HCT116 (cell line): ENCODE measurements around the gene HAAO. TPM values are rescaled to one million over a fixed set of nuclear protein-coding genes. Genes with fewer than 3 reads are reported as not detected.

ENCODE experiments used
- ATAC-seq: fragments of 200-7000 bp; cut with Tn5 transposase; 2 replicates; pipeline ENCODE4 v1.9.1; 2020; ENCODE audit warnings: mild to moderate bottlenecking, moderate library complexity
- BruUV-seq: library from RNA; stranded (reverse); fragments of 400-500 nt; replicated peaks from 2 replicates; lab custom pipeline; 2021; lab: Mats Ljungman, UMichigan
- CTCF ChIA-PET: fragments of 300-600 bp; sonication (Branson Sonifier 250); formaldehyde crosslinking; loops from one replicate; lab custom pipeline; 2021; ENCODE audit warnings: antibody characterized with exemption; lab: Charles Lee
- POLR2A ChIA-PET: fragments of 300-600, 350-600 bp; sonication (Branson Sonifier 250); formaldehyde crosslinking; loops from one replicate; lab custom pipeline; 2021; ENCODE audit warnings: antibody characterized with exemption; lab: Charles Lee
- RAD21 ChIA-PET, 2 experiments: fragments of 300-600 bp; sonication (Branson Sonifier 250); formaldehyde crosslinking; loops; one replicate each; lab custom pipeline; 2023; ENCODE audit warnings: low total read pairs in 2 of 2; ENCODE audit not compliant: uncharacterized antibody in 2 of 2, unreplicated experiment in 2 of 2, low non-redundant PET in 1 of 2; lab: Charles Lee
- DNase-seq: peaks from one replicate; pipeline ENCODE4 v3.0.0-alpha.2; 2010; ENCODE audit warnings: low read depth, low spot score
- H2AFZ ChIP-seq: fragments of 200-600 bp; shearing (Covaris generic), sonication (generic); 2 replicates; pipeline ENCODE4 v1.6.1; 2017; ENCODE audit warnings: low read depth, mixed run types, mixed read lengths, antibody characterized with exemption, low read length; ENCODE audit not compliant: poor library complexity, severe bottlenecking
- H3K27ac ChIP-seq: 2 replicates; pipeline ENCODE4 v1.5.1; 2012; ENCODE audit warnings: low read depth, low read length
- H3K27me3 ChIP-seq: fragments of 200-600 bp; sonication (generic); 2 replicates; pipeline ENCODE4 v1.6.1; 2016; ENCODE audit warnings: mixed run types, low read length, mixed read lengths; ENCODE audit not compliant: insufficient read depth
- H3K36me3 ChIP-seq, 2 experiments: fragments of 200-500 bp in 1 of 2; fragments of 200-600 bp in 1 of 2; sonication (Bioruptor generic) in 1 of 2; sonication (generic) in 1 of 2; 2 replicates each; pipeline versions ENCODE4 v1.5.1 to v1.6.1; 2014 to 2016; ENCODE audit warnings: low read length in 2 of 2, inconsistent platforms in 1 of 2, mixed read lengths in 1 of 2, mixed run types in 1 of 2; ENCODE audit not compliant: insufficient read depth in 2 of 2, control insufficient read depth in 1 of 2
- H3K4me1 ChIP-seq, 2 experiments: fragments of 200-600 bp in 1 of 2; sonication (generic) in 1 of 2; 2 replicates each; pipeline versions ENCODE4 v1.5.1 to v1.6.1; 2012 to 2017; ENCODE audit warnings: low read length in 2 of 2, inconsistent platforms in 1 of 2, mild to moderate bottlenecking in 1 of 2, mixed read lengths in 1 of 2, mixed run types in 1 of 2, moderate library complexity in 1 of 2; ENCODE audit not compliant: insufficient read depth in 2 of 2, control insufficient read depth in 1 of 2
- H3K4me2 ChIP-seq: fragments of 200-600 bp; sonication (generic); 2 replicates; pipeline ENCODE4 v1.6.1; 2017; ENCODE audit warnings: mixed run types, low read length, mixed read lengths
- H3K4me3 ChIP-seq, 2 experiments: fragments of 200-600 bp in 1 of 2; sonication (generic) in 1 of 2; replicated peaks in 1 of 2; 2 replicates each; pipeline ENCODE4 v1.5.1; 2011 to 2016; ENCODE audit warnings: low read length in 2 of 2, control low read depth in 1 of 2, low read depth in 1 of 2, mild to moderate bottlenecking in 1 of 2, mixed read lengths in 1 of 2, mixed run types in 1 of 2
- H3K79me2 ChIP-seq: fragments of 200-600 bp; sonication (generic); 2 replicates; pipeline ENCODE4 v1.6.1; 2017; ENCODE audit warnings: mild to moderate bottlenecking, mixed run types, low read length, moderate library complexity, mixed read lengths; ENCODE audit not compliant: insufficient read depth
- H3K9ac ChIP-seq: fragments of 200-600 bp; sonication (generic); 2 replicates; pipeline ENCODE4 v1.6.1; 2016; ENCODE audit warnings: low read length, mixed read lengths
- H3K9me2 ChIP-seq: fragments of 200-600 bp; sonication (generic), shearing (Covaris generic); 2 replicates; pipeline ENCODE4 v1.6.1; 2017; ENCODE audit warnings: mixed run types, mild to moderate bottlenecking, moderate library complexity; ENCODE audit not compliant: insufficient read depth
- H3K9me3 ChIP-seq, 2 experiments: fragments of 200-500 bp in 1 of 2; fragments of 200-600 bp in 1 of 2; sonication (Bioruptor generic) in 1 of 2; sonication (generic) in 1 of 2; 2 replicates each; pipeline ENCODE4 v1.6.1; 2014 to 2017; ENCODE audit warnings: low read length in 2 of 2, mixed read lengths in 2 of 2, inconsistent platforms in 1 of 2, low read depth in 1 of 2, mild to moderate bottlenecking in 1 of 2, mixed run types in 1 of 2, moderate library complexity in 1 of 2; ENCODE audit not compliant: control insufficient read depth in 1 of 2, insufficient read depth in 1 of 2
- H4K20me1 ChIP-seq: fragments of 200-600 bp; sonication (generic), shearing (Covaris generic); 2 replicates; pipeline ENCODE4 v1.6.1; 2017; ENCODE audit warnings: mixed run types, mild to moderate bottlenecking, moderate library complexity; ENCODE audit not compliant: insufficient read depth
- ELF1 ChIP-seq: IDR thresholded peaks from 2 replicates; pipeline ENCODE4 v1.6.1; 2012; ENCODE audit warnings: low read depth, borderline replicate concordance
- EZH2phosphoT487 ChIP-seq: fragments of 200-600 bp; IDR thresholded peaks from 2 replicates; pipeline ENCODE4 v1.6.1; 2018; ENCODE audit warnings: antibody characterized with exemption, borderline replicate concordance
- JUND ChIP-seq: IDR thresholded peaks from 2 replicates; pipeline ENCODE4 v1.6.1; 2012
- POLR2A ChIP-seq: IDR thresholded peaks from 2 replicates; pipeline ENCODE4 v1.7.0; 2011; ENCODE audit warnings: borderline replicate concordance; ENCODE audit not compliant: insufficient read depth, insufficient read length; ENCODE audit errors: extremely low read depth
- POLR2AphosphoS5 ChIP-seq: IDR thresholded peaks from 2 replicates; pipeline ENCODE4 v1.6.1; 2011; ENCODE audit warnings: mild to moderate bottlenecking, low read depth, low read length, moderate library complexity
- RAD21 ChIP-seq: IDR thresholded peaks from 2 replicates; pipeline ENCODE4 v1.6.1; 2012; ENCODE audit warnings: low read depth, mild to moderate bottlenecking
- SP1 ChIP-seq: IDR thresholded peaks from 2 replicates; pipeline ENCODE4 v1.6.1; 2012; ENCODE audit warnings: low read depth
- SRF ChIP-seq: IDR thresholded peaks from 2 replicates; pipeline ENCODE4 v1.6.1; 2012; ENCODE audit warnings: low read depth
- YY1 ChIP-seq: IDR thresholded peaks from 2 replicates; pipeline ENCODE4 v1.6.1; 2011; ENCODE audit warnings: low read length, low read depth, moderate library complexity, mild to moderate bottlenecking; ENCODE audit not compliant: insufficient replicate concordance; ENCODE audit errors: extremely low read depth
- ZFX ChIP-seq: fragments of 450-650 bp; IDR thresholded peaks from 2 replicates; pipeline ENCODE4 v1.6.1; 2017
- ZNF274 ChIP-seq: fragments of 200-500 bp; sonication (Bioruptor generic); IDR thresholded peaks from 2 replicates; pipeline ENCODE4 v1.6.1; 2014; ENCODE audit warnings: mild to moderate bottlenecking, low read depth, low read length, inconsistent platforms
- intact Hi-C: fragments of 100-400 bp; cut with micrococcal nuclease; formaldehyde crosslinking; loops from 2 replicates; pipeline ENCODE4 v1.10.0; 2022
- total RNA-seq: library from RNA; stranded (reverse); gene quantifications from one replicate; pipeline ENCODE4 v1.2.1, GENCODE V29; 2021; ENCODE audit not compliant: unreplicated experiment
- TF ChIP-seq, protein P1 (sequence below), 3 experiments: fragments of 200-600 bp in 1 of 3; sonication (generic) in 1 of 3; IDR thresholded peaks in 2 of 3; conservative IDR thresholded peaks in 1 of 3; 2 replicates each; pipeline ENCODE4 v1.5.1; 2012 to 2017; ENCODE audit warnings: low read depth in 2 of 3, low read length in 2 of 3, antibody characterized with exemption in 1 of 3, borderline replicate concordance in 1 of 3, control low read depth in 1 of 3, mild to moderate bottlenecking in 1 of 3, mixed read lengths in 1 of 3, mixed run types in 1 of 3, moderate library complexity in 1 of 3; ENCODE audit not compliant: insufficient read depth in 1 of 3
- TF ChIP-seq, protein P2 (sequence below): IDR thresholded peaks from 2 replicates; pipeline ENCODE4 v1.6.1; 2012; ENCODE audit warnings: low read depth

Gene HAAO
- total RNA-seq, 1 experiment from 2014 or later, result not detected

DNA sequence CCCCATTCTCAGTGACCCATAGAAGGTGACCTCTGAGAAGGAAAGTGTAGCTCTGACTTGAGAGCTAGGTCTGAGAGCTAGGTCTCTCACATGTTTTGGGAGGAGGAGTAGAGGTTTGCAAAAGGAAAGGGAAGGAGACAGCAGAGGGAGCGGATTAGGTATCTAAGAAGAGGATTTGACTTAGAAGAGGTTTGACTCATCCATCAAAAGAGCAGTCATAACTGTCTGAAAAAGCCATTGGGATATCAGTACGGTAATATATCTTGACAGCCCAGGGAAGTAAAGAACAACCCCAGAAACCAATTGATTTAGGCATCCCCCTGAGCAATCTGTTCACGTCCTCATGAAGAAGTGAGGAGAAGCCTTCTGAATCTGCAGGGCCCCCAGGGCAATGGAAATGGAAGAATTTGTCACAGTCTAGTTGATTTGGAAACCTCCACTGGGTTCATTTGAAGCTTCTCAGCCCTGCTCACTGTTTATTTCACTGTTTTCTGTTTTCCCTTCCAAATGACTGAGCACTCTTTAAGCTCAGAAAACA is 47.8 kb downstream of the HAAO start:
- H3K27me3 ChIP-seq, result no peaks in the 10 kb centered on the region
- ATAC-seq (no peak), DNase-seq (no peak)
- TF ChIP-seq YY1 (no peak), POLR2A (no peak), POLR2AphosphoS5 (no peak), ELF1 (no peak), JUND (no peak), SP1 (no peak)
- CTCF ChIA-PET, result interaction anchor here (0.5 kb wide), 1 partner anchor 46 kb away, joined by 3 read pairs; no protein-coding TSS in a partner anchor
- no TSS peak for BruUV-seq
- no peaks in the 10 kb centered on the region for H3K79me2 ChIP-seq
- H3K4me2 ChIP-seq, result no peak overlapping the region
- H3K9me2 ChIP-seq, result 0 out of 2 replicates have a peak, but pooled peaks cover 4% of the 10 kb centered on the region
- H3K27ac ChIP-seq, result no peak overlapping the region
- RAD21 ChIA-PET, result no interaction called here
- H3K9me3 ChIP-seq, result no peaks in the 10 kb centered on the region; a peak in 1 of 4 replicates
- peaks cover 0 to 13% of the 10 kb centered on the region in 2 experiments; a peak in 2 of 4 replicates for H3K4me1 ChIP-seq
- intact Hi-C loops, result no loop called here
- H3K4me3 ChIP-seq, result no peak overlapping the region
- H2AFZ ChIP-seq, result no peak overlapping the region
- no peaks in the 10 kb centered on the region for H3K36me3 ChIP-seq
- POLR2A ChIA-PET, result no interaction called here
- H4K20me1 ChIP-seq, result no peaks in the 10 kb centered on the region
- no peak overlapping the region for H3K9ac ChIP-seq

DNA sequence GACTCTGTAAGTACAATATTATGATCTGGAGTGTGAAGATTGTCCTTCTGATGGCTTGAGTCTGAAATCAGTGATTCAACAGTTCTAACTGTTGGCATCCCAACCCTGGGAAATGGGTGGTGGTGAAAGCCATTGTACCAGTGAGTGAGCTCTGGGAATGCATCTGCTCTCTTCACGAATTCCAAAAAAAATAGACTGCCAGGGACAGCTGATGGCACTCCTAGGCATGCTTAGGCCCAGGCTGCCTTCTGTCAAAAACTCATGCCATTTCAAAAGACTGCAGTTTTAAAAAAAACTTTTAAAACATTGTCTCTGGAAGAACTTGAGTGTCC is 48.8 kb downstream of the HAAO start:
- no peaks in the 10 kb centered on the region for H3K36me3 ChIP-seq
- no peak for DNase-seq
- ATAC-seq, result no peak
- no peak overlapping the region for H3K27ac ChIP-seq
- ChIA-PET RAD21 (no interaction called here), POLR2A (no interaction called here), CTCF (no interaction called here)
- no peak overlapping the region for H3K4me3 ChIP-seq
- no peaks in the 10 kb centered on the region for H3K79me2 ChIP-seq
- H3K4me2 ChIP-seq, result no peak overlapping the region
- no peaks in the 10 kb centered on the region; a peak in 1 of 4 replicates for H3K9me3 ChIP-seq
- H3K9me2 ChIP-seq, result 0 out of 2 replicates have a peak, but pooled peaks cover 4% of the 10 kb centered on the region
- intact Hi-C loops, result no loop called here
- BruUV-seq, result no TSS peak
- no peak overlapping the region for H2AFZ ChIP-seq
- H3K9ac ChIP-seq, result no peak overlapping the region
- H4K20me1 ChIP-seq, result no peaks in the 10 kb centered on the region
- no peaks in the 10 kb centered on the region for H3K27me3 ChIP-seq
- H3K4me1 ChIP-seq, result peaks cover 0 to 13% of the 10 kb centered on the region in 2 experiments; a peak in 2 of 4 replicates
- TF ChIP-seq RAD21 (no peak), POLR2AphosphoS5 (no peak), ZNF274 (no peak), EZH2phosphoT487 (no peak), SRF (no peak), ZFX (no peak)
- TF ChIP-seq, protein P1, sequence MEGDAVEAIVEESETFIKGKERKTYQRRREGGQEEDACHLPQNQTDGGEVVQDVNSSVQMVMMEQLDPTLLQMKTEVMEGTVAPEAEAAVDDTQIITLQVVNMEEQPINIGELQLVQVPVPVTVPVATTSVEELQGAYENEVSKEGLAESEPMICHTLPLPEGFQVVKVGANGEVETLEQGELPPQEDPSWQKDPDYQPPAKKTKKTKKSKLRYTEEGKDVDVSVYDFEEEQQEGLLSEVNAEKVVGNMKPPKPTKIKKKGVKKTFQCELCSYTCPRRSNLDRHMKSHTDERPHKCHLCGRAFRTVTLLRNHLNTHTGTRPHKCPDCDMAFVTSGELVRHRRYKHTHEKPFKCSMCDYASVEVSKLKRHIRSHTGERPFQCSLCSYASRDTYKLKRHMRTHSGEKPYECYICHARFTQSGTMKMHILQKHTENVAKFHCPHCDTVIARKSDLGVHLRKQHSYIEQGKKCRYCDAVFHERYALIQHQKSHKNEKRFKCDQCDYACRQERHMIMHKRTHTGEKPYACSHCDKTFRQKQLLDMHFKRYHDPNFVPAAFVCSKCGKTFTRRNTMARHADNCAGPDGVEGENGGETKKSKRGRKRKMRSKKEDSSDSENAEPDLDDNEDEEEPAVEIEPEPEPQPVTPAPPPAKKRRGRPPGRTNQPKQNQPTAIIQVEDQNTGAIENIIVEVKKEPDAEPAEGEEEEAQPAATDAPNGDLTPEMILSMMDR (IDR thresholded peaks at IDR 0.05 in 2 of 3, conservative IDR thresholded peaks at IDR 0.05 in 1 of 3; ENCODE audit: borderline replicate concordance in 1 of 3, insufficient read depth in 1 of 3, low read depth in 2 of 3, low read length in 2 of 3), result no peak
- TF ChIP-seq, protein P2, sequence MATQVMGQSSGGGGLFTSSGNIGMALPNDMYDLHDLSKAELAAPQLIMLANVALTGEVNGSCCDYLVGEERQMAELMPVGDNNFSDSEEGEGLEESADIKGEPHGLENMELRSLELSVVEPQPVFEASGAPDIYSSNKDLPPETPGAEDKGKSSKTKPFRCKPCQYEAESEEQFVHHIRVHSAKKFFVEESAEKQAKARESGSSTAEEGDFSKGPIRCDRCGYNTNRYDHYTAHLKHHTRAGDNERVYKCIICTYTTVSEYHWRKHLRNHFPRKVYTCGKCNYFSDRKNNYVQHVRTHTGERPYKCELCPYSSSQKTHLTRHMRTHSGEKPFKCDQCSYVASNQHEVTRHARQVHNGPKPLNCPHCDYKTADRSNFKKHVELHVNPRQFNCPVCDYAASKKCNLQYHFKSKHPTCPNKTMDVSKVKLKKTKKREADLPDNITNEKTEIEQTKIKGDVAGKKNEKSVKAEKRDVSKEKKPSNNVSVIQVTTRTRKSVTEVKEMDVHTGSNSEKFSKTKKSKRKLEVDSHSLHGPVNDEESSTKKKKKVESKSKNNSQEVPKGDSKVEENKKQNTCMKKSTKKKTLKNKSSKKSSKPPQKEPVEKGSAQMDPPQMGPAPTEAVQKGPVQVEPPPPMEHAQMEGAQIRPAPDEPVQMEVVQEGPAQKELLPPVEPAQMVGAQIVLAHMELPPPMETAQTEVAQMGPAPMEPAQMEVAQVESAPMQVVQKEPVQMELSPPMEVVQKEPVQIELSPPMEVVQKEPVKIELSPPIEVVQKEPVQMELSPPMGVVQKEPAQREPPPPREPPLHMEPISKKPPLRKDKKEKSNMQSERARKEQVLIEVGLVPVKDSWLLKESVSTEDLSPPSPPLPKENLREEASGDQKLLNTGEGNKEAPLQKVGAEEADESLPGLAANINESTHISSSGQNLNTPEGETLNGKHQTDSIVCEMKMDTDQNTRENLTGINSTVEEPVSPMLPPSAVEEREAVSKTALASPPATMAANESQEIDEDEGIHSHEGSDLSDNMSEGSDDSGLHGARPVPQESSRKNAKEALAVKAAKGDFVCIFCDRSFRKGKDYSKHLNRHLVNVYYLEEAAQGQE, result no peak
